ENCODE results near the gene KSR2. TPM values are rescaled to one million over a fixed set of nuclear protein-coding genes. Genes with fewer than 3 reads are reported as not detected.

The KSR2 gene
- total RNA-seq, 1 experiment from 2014 or later: 0.15 TPM

DNA sequence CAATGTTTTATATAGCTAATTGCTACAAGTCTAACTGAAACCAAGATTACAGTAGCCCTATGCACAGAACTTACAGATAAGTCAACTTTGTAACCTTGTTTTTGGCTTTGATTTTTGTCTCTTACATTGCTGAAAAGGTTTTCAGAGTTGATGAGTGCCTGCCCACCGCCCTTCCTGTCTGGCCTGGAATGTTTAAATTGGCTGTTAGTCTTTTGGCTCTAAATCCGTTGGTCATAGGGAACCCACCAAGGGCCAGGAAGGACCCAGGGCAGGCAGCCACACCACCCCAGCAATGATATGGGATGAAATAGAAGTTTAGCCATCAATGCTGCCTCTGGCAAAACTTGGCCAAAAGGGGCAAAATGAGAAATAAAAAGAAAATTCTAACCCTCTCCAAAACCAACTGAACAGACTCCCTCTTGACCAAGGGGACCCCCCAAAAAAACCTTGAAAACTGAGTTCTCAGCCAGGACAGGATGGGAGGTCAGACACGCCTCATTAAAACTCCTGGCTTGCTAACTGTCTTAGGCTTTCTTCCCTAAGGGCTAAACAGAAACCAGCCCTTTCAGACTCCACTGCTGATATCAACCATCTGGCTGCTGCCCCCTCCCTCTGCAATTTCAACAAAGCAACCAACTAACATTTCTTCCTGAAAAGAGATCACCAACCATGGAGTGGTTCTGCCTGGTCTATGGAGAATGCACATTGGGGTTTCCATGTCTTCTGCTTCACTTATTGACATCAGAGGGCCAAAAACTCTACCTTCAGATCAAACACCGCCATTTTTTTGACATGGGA, 365.3 kb downstream of the KSR2 start:
- TF ChIP-seq SIN3A (IDR thresholded peaks at IDR 0.05; ENCODE audit: borderline replicate concordance, insufficient read depth, low read depth, low read length): no peak
- TF ChIP-seq, protein P1, sequence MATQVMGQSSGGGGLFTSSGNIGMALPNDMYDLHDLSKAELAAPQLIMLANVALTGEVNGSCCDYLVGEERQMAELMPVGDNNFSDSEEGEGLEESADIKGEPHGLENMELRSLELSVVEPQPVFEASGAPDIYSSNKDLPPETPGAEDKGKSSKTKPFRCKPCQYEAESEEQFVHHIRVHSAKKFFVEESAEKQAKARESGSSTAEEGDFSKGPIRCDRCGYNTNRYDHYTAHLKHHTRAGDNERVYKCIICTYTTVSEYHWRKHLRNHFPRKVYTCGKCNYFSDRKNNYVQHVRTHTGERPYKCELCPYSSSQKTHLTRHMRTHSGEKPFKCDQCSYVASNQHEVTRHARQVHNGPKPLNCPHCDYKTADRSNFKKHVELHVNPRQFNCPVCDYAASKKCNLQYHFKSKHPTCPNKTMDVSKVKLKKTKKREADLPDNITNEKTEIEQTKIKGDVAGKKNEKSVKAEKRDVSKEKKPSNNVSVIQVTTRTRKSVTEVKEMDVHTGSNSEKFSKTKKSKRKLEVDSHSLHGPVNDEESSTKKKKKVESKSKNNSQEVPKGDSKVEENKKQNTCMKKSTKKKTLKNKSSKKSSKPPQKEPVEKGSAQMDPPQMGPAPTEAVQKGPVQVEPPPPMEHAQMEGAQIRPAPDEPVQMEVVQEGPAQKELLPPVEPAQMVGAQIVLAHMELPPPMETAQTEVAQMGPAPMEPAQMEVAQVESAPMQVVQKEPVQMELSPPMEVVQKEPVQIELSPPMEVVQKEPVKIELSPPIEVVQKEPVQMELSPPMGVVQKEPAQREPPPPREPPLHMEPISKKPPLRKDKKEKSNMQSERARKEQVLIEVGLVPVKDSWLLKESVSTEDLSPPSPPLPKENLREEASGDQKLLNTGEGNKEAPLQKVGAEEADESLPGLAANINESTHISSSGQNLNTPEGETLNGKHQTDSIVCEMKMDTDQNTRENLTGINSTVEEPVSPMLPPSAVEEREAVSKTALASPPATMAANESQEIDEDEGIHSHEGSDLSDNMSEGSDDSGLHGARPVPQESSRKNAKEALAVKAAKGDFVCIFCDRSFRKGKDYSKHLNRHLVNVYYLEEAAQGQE (IDR thresholded peaks at IDR 0.05; ENCODE audit: insufficient read depth in 1 of 2, low read depth in 2 of 2, low read length in 1 of 2): no peak
- TF ChIP-seq POLR2AphosphoS5 (IDR thresholded peaks at IDR 0.05; ENCODE audit: low read depth, low read length): no peak
- TF ChIP-seq, protein P2, sequence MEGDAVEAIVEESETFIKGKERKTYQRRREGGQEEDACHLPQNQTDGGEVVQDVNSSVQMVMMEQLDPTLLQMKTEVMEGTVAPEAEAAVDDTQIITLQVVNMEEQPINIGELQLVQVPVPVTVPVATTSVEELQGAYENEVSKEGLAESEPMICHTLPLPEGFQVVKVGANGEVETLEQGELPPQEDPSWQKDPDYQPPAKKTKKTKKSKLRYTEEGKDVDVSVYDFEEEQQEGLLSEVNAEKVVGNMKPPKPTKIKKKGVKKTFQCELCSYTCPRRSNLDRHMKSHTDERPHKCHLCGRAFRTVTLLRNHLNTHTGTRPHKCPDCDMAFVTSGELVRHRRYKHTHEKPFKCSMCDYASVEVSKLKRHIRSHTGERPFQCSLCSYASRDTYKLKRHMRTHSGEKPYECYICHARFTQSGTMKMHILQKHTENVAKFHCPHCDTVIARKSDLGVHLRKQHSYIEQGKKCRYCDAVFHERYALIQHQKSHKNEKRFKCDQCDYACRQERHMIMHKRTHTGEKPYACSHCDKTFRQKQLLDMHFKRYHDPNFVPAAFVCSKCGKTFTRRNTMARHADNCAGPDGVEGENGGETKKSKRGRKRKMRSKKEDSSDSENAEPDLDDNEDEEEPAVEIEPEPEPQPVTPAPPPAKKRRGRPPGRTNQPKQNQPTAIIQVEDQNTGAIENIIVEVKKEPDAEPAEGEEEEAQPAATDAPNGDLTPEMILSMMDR (IDR thresholded peaks at IDR 0.05): peak; percentile 14
- no peak for TF ChIP-seq TCF7L2 (IDR thresholded peaks at IDR 0.05; ENCODE audit: low read depth, low read length)
- no peaks in the 10 kb centered on the region for H3K36me3 ChIP-seq (ENCODE audit: control insufficient read depth, insufficient read depth, low read length)
- no peak overlapping the region for H3K4me3 ChIP-seq (ENCODE audit: low read depth in 2 of 2, low read length in 2 of 2)
- no TSS peak for BruUV-seq (replicated peaks)
- CTCF ChIA-PET: no interaction called here
- DNase-seq (ENCODE audit: low read depth, low spot score) (no peak), ATAC-seq (no peak)
- POLR2A ChIA-PET: no interaction called here
- no peak overlapping the region for H3K27ac ChIP-seq (ENCODE audit: low read length)
- H3K4me1 ChIP-seq (ENCODE audit: control insufficient read depth, insufficient read depth, low read length): no peaks in the 10 kb centered on the region
- no peaks in the 10 kb centered on the region for H3K9me3 ChIP-seq (ENCODE audit: control insufficient read depth, insufficient read depth, low read depth, low read length)
- peaks cover 2% of the 10 kb centered on the region; the same call in 1 of the 2 replicates for H3K27me3 ChIP-seq (ENCODE audit: control insufficient read depth, insufficient read depth, low read length)
- in situ Hi-C loops (cut with HindIII; ENCODE audit: low pct_unique_long_range_greater_than_20kb, low sequenced_read_pairs) (no loop called here), intact Hi-C loops (cut with micrococcal nuclease; ENCODE audit: unreplicated experiment) (no loop called here)

DNA sequence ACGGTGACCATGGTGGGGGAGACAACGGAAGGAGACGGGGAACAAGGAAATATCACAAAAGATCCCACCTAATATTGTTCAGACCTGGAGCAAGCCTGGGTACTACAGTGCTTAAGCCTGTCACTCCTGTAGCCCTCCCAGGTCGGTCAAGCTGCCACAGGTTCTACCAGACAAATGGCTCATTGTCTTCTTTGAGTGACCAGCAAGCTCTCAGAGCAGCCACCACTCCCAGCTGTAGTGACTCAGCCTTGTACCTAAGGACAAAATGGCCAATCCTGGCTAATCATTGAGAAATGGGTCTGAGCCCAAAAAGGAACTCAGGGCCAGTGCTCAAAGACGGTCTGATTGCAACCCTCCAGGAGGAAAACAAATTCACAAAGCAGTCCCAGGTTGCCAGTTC, 368.9 kb downstream of the KSR2 start:
- BruUV-seq (replicated peaks): no TSS peak
- no peak for ATAC-seq

More for the DNA sequence above, 368.9 kb downstream of the KSR2 start:
- Histone ChIP-seq H3K4me1 (ENCODE audit: control insufficient read depth, insufficient read depth, low read length) (no peaks in the 10 kb centered on the region), H3K9me3 (ENCODE audit: control insufficient read depth, insufficient read depth, low read depth, low read length) (no peaks in the 10 kb centered on the region), H3K4me3 (ENCODE audit: low read depth in 2 of 2, low read length in 2 of 2) (no peak overlapping the region), H3K27ac (ENCODE audit: low read length) (no peak overlapping the region), H3K36me3 (ENCODE audit: control insufficient read depth, insufficient read depth, low read length) (no peaks in the 10 kb centered on the region), H3K27me3 (ENCODE audit: control insufficient read depth, insufficient read depth, low read length) (peaks cover under 1% of the 10 kb centered on the region; the same call in 1 of the 2 replicates)
- intact Hi-C loops (cut with micrococcal nuclease; ENCODE audit: unreplicated experiment) (no loop called here), in situ Hi-C loops (cut with HindIII; ENCODE audit: low pct_unique_long_range_greater_than_20kb, low sequenced_read_pairs) (no loop called here)
- no peak for DNase-seq (ENCODE audit: low read depth, low spot score)
- ChIA-PET CTCF (no interaction called here), POLR2A (no interaction called here)
- TF ChIP-seq, protein P2 (IDR thresholded peaks at IDR 0.05): no peak
- TF ChIP-seq, protein P1 (IDR thresholded peaks at IDR 0.05; ENCODE audit: insufficient read depth in 1 of 2, low read depth in 2 of 2, low read length in 1 of 2): no peak
- TF ChIP-seq TCF7L2 (IDR thresholded peaks at IDR 0.05; ENCODE audit: low read depth, low read length): no peak
- no peak for TF ChIP-seq POLR2AphosphoS5 (IDR thresholded peaks at IDR 0.05; ENCODE audit: low read depth, low read length)
- TF ChIP-seq SIN3A (IDR thresholded peaks at IDR 0.05; ENCODE audit: borderline replicate concordance, insufficient read depth, low read depth, low read length): no peak
